Liver (tissue), 3 donors: Measurements from ENCODE around the gene MFNG.

Experiments used
- CTCF ChIP-seq: fragments of 150-350 bp; IDR thresholded peaks from 2 replicates; pipeline ENCODE4 v1.5.1; 2017; ENCODE audit warnings: improper control_type of control experiment, low read depth, low read length; ENCODE audit not compliant: missing input control
- EGR1 ChIP-seq, 2 donors: IDR thresholded peaks; 2 replicates each; pipeline ENCODE4 v1.6.1; 2016 to 2018; ENCODE audit warnings: antibody characterized with exemption in 2 of 2, low read depth in 2 of 2
- GABPA ChIP-seq, 2 donors: IDR thresholded peaks in 1 of 2; conservative IDR thresholded peaks in 1 of 2; 2 replicates each; pipeline ENCODE4 v1.6.1; 2016; ENCODE audit warnings: antibody characterized with exemption in 2 of 2, mild to moderate bottlenecking in 1 of 2, moderate library complexity in 1 of 2
- JUND ChIP-seq, 2 donors: IDR thresholded peaks; 2 replicates each; pipeline ENCODE4 v1.6.1; 2016; ENCODE audit warnings: antibody characterized with exemption in 2 of 2
- RAD21 ChIP-seq, 2 donors: IDR thresholded peaks; 2 replicates each; pipeline ENCODE4 v1.6.1; 2016; ENCODE audit warnings: antibody characterized with exemption in 2 of 2, mild to moderate bottlenecking in 2 of 2
- SP1 ChIP-seq: IDR thresholded peaks from 2 replicates; pipeline ENCODE4 v1.6.1; 2018; ENCODE audit warnings: antibody characterized with exemption, mild to moderate bottlenecking
- TAF1 ChIP-seq: conservative IDR thresholded peaks from 2 replicates; pipeline ENCODE4 v1.6.1; 2016; ENCODE audit warnings: antibody characterized with exemption, mild to moderate bottlenecking
- TF ChIP-seq, protein P1 (sequence below): IDR thresholded peaks from 2 replicates; pipeline ENCODE4 v1.6.1; 2016; ENCODE audit warnings: antibody characterized with exemption
- donor health status: healthy.
- donor health status: healthy.

GRCh38 chr22:37517826-37518450 is 31.8 kb upstream of the MFNG start:
- TF ChIP-seq CTCF (no peak), JUND (IDR thresholded peaks at IDR 0.05) (no peak), RAD21 (IDR thresholded peaks at IDR 0.05) (no peak), EGR1 (IDR thresholded peaks at IDR 0.05; ENCODE audit: low read depth in 2 of 2) (no peak), GABPA (IDR thresholded peaks at IDR 0.05 in 1 of 2, conservative IDR thresholded peaks at IDR 0.05 in 1 of 2) (no peak), TAF1 (no peak), SP1 (no peak)
- TF ChIP-seq, protein P1, sequence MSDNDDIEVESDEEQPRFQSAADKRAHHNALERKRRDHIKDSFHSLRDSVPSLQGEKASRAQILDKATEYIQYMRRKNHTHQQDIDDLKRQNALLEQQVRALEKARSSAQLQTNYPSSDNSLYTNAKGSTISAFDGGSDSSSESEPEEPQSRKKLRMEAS: no peak
